ENCODE measurements around the gene P2RY6.
"Not testable (repeated sequence)": the region's sequence is repeated elsewhere in the genome, so short reads cannot be mapped to it uniquely, and the experiment has no call there.

Gene P2RY6

GRCh38 chr11:73262851-73263495, 9.2 kb upstream of the P2RY6 start:
- DNase-seq: no peak

DNA sequence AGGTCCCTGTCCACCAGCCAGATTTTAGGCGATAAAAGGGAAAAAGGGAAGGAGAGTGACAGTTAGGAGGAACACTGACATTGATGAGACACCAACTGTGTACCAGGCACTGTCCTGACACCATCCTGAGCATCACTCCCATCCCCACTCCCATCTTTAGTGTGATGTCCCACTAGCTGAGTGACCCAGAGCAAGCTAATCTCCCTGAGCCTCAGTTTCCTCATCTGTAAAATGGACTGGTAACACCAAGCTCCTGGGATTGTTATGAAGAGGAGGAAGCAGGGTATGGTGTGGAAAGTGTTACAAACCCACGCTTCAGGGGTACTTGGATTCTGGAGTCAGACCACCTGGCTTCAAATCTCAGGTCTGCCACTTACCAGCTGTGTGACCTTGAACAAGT, 8.5 kb upstream of the P2RY6 start:
- DNase-seq: no peak

- DNase-seq: no peak
Measured at GRCh38 chr11:73265278-73265810, 6.8 kb upstream of the P2RY6 start.

DNA sequence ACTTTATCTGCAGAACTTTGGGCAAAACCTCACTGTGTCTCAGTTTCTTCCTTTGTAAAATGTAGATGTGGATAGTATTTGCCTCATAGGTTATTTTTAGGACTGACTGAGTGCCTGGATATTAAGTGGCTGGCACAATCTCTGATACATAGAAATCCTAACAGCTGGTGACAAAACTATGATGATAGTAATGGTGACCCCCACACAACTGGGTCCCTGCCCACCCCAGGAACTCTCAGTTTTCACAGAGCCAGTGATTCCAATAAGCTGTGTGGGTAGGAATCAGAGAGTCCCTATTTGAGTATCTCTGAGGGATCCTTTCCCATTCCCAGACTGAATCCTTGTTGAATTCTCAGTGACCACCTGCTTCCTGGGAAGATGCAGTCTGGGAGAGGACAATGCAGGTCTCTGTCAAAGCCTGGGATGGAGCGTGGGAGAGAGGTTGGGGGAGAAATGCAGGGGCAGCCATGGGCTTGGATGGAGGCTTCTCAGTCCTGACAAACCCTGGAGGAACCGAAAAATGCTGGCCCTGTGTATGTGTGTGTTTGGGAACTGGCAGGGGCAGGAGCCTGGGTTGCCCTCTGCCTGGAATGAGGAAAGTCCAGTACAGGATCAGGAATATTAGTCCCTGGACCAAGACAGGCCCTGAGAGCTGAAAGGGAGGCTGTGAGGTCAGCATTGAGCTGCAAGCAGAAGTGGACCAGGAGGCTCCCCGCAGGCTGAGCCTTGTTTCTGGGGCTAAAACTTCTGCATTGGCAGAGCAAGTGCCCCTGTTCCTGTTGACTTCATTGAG, 6.1 kb upstream of the P2RY6 start:
- DNase-seq: no peak

GRCh38 chr11:73266646-73267020, 5.5 kb upstream of the P2RY6 start:
- no peak for DNase-seq

DNA sequence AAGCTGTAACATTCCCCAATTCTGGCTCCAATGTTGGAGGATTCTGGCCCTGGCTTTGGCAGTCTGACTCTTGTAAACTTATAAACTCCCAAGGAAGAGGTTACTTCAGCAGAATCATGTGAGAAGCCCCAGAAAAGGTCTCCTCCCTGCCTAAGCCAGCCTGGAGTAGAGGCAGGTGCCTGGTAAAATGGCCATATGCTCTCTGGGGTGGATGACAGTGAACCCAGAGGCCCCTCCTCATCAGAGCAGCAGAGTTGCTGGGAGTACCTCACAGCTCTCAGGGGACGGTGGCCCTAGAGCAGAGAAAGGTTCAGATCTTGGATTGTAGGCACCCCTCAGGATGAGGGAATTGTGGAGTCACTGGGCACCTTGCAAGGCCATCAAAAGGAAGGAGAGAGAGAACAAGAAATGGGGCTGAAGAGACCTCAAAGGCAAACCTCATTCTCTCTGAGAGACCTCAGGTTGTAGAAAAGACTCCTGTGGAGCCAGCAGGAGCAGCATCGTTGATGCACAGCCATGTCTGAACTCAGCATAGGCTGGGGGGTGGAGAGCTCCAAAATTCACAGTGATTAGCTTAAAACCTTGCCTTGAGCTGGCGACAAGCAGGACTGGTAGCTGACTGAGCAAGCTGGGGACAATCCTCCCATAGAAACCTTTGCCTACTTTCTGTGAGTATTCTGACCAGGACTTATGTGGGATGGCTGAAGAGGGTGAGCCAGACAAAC, 4.9 kb upstream of the P2RY6 start:
- no peak for DNase-seq

- DNase-seq: no peak
Measured at GRCh38 chr11:73267906-73268540, 4.1 kb upstream of the P2RY6 start.

- no peak for DNase-seq
Measured at GRCh38 chr11:73268671-73269271, 3.4 kb upstream of the P2RY6 start.

DNA sequence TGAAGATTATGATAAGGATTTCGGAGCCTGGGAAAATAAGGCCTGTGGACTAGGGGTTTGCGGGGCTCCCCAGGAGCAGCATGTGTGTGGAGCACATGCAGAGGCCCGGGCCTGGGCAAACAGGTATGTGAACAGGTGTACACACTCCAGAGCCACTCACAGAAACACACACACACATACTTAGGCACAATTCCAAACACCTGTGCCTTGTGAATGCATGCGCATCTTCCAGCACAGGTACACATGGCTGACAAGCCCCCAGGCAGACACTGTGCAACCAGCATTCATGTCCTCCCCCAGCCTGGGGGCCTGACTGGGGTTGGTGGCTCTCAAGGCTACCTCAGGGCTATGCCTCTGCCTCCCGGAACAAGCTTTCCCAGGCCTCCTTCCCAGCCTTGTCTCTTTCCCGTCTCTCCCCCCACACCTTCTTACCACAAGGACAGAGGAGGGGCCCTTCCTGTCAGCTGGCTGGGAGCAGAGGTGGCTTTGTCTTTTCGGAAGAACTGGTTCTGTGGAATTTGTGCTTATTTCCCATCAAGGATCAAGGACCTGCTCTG, 2.6 kb upstream of the P2RY6 start:
- DNase-seq: no peak

GRCh38 chr11:73270016-73270854, 1.9 kb upstream of the P2RY6 start:
- DNase-seq: no peak

DNA sequence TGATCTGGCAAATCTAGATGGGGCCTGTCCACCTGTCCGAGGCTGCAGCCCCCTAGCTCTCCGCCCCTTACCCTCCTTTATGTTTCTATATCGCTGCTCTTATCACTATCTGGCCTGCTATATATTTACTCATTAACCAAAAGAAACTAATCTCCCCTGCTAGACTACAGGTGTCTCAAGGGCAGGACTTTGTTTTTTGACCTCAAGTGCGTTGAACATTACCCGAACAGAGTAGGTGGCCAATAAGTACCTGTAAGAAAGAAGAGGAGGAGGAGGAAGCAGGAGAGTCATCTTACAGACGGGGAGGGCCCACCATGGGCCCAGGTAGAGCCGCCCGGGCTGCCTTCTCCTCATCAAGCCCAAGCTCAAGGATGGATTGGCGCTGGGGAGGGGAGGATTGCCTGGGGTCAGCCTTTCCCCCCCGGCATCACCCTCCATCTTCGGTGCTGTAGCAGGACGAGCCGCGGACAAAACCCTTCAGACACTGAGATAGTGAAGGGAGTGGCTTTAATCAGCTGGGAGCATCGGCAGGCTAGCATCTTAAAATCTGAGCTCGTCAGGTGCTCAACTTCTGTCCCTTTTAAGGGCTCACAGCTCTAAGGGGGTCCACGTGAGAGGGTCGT, 1.2 kb upstream of the P2RY6 start:
- DNase-seq: no peak

DNA sequence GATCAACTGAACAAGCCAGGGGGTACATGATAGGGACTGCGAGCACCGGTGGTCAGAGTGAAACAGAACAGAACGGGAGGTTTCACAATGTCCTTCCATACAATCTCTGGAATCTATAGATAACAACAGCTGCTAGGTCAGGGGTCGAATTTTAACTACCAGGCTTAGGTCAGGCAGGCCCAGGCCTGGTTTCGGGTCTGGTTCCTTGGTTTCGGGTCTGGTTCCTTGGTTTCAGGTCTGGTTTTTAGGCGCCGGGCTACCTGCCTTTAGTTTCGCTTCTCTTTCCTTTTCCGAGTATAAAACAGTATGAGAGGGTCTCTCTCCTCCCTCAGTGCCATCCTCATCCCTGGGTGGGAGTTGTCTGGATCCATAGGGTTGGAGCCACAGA, 666 bp upstream of the P2RY6 start:
- DNase-seq: not testable (repeated sequence)

DNA sequence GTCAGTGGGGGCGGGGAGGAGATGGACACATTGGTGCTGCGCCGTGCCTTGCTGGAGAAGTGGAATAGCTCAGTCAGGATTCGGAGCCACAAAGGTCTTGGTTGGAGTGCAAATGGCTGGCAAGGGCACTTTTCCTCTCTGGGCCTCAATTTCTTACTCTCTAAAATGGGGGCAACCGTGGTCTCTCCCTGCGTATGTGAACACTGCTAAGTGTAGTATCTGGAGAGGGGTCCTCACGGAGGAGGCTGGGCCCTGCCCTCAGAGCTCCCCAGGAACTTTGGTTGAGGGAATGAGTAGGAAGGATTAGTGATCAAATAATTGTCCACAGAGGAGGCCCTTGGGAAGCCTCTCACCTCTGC, 521 bp downstream of the P2RY6 start:
- DNase-seq: no peak

DNA sequence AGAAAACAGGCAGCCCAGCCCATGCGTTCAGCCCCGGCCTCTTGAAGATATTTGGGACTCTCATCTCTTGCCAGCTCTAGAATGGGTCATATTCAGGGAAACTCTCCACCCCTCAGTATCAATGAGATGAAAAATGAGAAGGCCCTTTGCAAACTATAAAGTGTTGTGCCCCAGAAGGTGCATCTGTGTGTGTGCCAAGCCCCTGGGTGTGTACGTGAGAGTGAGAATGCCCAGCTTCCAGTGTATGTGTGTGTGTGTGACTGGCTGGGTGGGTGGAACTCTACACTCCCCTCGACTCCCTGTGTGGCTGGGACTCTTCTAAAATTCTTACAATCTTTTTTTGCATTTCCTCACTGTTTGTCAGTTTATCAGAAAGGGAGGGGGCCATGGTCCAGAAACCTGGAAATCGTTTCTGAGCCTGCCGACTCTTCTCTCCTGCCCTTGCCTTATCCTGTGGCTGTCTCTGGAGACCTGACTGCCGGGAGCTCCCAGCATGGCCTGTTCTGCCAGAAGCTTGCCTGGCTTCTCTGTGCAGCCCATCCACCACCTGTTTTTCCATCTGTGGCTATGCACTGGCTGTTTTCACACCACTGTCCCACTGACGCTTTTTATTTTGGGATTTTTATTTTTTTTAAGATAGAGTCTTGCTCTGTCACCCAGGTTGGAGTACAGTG, 1.2 kb downstream of the P2RY6 start:
- no peak for DNase-seq

GRCh38 chr11:73274191-73274590, 2.1 kb downstream of the P2RY6 start:
- DNase-seq: not testable (repeated sequence)

DNA sequence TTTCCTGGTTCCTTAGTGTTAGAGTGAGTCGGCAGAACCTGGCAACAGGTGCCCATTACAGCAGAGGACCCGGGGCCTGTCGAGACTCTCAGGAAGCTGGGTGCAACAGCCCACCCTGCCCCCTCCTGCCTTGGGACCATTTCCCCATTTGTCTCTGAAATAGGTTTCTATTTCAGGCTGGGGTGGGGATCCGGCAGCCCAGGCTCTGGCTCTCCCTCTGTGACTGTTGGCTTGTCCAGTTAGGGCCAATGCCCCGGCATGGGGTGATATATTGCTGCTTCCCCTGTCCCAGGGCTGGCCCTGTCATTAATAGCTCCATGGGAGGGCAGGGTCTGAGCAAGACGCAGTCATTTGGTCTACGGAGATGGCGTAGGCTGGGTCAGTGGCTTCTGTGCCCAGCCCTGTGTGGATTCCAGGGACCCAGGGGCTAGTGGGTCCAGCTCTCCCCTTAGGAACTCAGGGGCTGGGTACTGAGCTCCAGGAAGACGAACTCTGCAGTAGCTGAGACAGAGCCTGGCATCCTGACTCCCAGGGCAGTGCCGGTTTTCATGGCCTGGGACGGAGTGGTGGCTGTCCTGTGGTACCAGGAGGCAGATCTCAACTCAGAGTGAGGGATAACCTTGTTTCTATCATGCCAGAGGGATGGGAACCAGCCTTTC, 2.7 kb downstream of the P2RY6 start:
- no peak for DNase-seq

GRCh38 chr11:73275381-73275750, 3.2 kb downstream of the P2RY6 start:
- no peak for DNase-seq

GRCh38 chr11:73277467-73277866, 5.3 kb downstream of the P2RY6 start:
- DNase-seq: no peak

- DNase-seq: no peak
Measured at GRCh38 chr11:73280626-73281025, 8.5 kb downstream of the P2RY6 start.

DNA sequence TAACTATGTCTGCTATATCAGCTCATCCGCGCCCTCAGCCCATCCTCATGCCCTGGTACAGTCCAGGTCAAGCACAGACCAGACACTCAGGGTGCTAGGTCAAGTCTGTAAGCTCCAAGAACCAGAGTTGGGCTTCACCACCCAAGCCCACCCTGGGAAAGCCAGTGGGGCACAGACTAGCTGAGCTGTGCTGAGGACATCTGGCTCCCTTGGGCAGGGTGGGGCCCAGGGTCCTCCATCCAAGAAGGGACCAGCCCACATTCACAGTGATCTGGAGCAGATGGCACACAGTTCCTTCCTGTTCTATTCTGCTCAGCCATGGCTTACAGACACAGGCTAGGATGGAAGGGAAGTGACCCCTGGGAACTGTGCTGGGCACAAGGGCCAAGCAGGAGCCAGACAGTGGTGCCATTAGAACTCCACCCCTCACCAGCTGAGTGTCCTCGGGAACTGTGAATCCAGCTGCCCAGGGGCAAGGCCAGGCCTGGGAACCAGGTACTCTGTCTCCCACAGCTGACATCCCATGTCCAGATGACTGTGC, 9.1 kb downstream of the P2RY6 start:
- no peak for DNase-seq

Measured in NCI-H1092 (cell line).